Neuronal stem cell (in vitro differentiated cells): ENCODE results near the gene MPRIP.

Source experiments
- DNase-seq: peaks from one replicate; pipeline ENCODE4 v3.0.0-alpha.2; 2013; ENCODE audit warnings: low spot score
- H2AFZ ChIP-seq: one replicate; pipeline ENCODE4 v1.6.1; 2013; ENCODE audit warnings: mild to moderate bottlenecking, low read length, inconsistent platforms
- H2AK5ac ChIP-seq: 2 replicates; pipeline ENCODE4 v1.6.1; 2013; ENCODE audit warnings: low read depth, mild to moderate bottlenecking, inconsistent platforms, low read length, moderate library complexity, mixed read lengths
- H2BK120ac ChIP-seq: 2 replicates; pipeline ENCODE4 v1.6.1; 2013; ENCODE audit warnings: low read depth, mild to moderate bottlenecking, inconsistent platforms, low read length, moderate library complexity, mixed read lengths
- H2BK12ac ChIP-seq: one replicate; pipeline ENCODE4 v1.6.1; 2013; ENCODE audit warnings: low read length, inconsistent platforms
- H2BK15ac ChIP-seq: 2 replicates; pipeline ENCODE4 v1.6.1; 2013; ENCODE audit warnings: mild to moderate bottlenecking, low read length, inconsistent platforms, mixed read lengths
- H2BK5ac ChIP-seq: one replicate; pipeline ENCODE4 v1.6.1; 2013; ENCODE audit warnings: inconsistent platforms, mild to moderate bottlenecking, low read length, moderate library complexity
- H3K14ac ChIP-seq: one replicate; pipeline ENCODE4 v1.6.1; 2013; ENCODE audit warnings: low read length, inconsistent platforms
- H3K18ac ChIP-seq: 2 replicates; pipeline ENCODE4 v1.6.1; 2013; ENCODE audit warnings: low read length, inconsistent platforms
- H3K23ac ChIP-seq: 2 replicates; pipeline ENCODE4 v1.6.1; 2013; ENCODE audit warnings: low read depth, mild to moderate bottlenecking, mixed read lengths, low read length, inconsistent platforms; ENCODE audit not compliant: poor library complexity
- H3K27ac ChIP-seq: replicated peaks from 3 replicates; pipeline ENCODE4 v1.5.1; 2013; ENCODE audit warnings: low read length, inconsistent platforms
- H3K27me3 ChIP-seq, 3 experiments: 2 replicates each; pipeline ENCODE4 v1.6.1; 2013; ENCODE audit warnings: low read length in 3 of 3, mild to moderate bottlenecking in 2 of 3, inconsistent platforms in 1 of 3, low read depth in 1 of 3, mixed read lengths in 1 of 3, moderate library complexity in 1 of 3; ENCODE audit not compliant: control insufficient read depth in 3 of 3, insufficient read depth in 3 of 3
- H3K36me3 ChIP-seq, 2 donors: replicated peaks in 1 of 2; 2 replicates each; pipeline ENCODE4 v1.6.1; 2013; ENCODE audit warnings: low read length in 2 of 2; ENCODE audit not compliant: control insufficient read depth in 2 of 2, insufficient read depth in 2 of 2
- H3K4ac ChIP-seq: 2 replicates; pipeline ENCODE4 v1.6.1; 2013; ENCODE audit warnings: inconsistent platforms, mild to moderate bottlenecking, low read length, moderate library complexity
- H3K4me1 ChIP-seq, 2 donors: 1 replicate in 1 of 2; 2 replicates in 1 of 2; pipeline ENCODE4 v1.6.1; 2013; ENCODE audit warnings: low read length in 2 of 2, low read depth in 1 of 2; ENCODE audit not compliant: control insufficient read depth in 2 of 2, insufficient read depth in 1 of 2
- H3K4me2 ChIP-seq: one replicate; pipeline ENCODE4 v1.6.1; 2013; ENCODE audit warnings: mild to moderate bottlenecking, low read length, inconsistent platforms; ENCODE audit not compliant: insufficient read depth, poor library complexity, severe bottlenecking
- H3K4me3 ChIP-seq, 2 donors: 2 replicates each; pipeline ENCODE4 v1.5.1; 2013; ENCODE audit warnings: low read length in 2 of 2, mild to moderate bottlenecking in 2 of 2, inconsistent platforms in 1 of 2, moderate library complexity in 1 of 2
- H3K79me1 ChIP-seq: one replicate; pipeline ENCODE4 v1.6.1; 2013; ENCODE audit warnings: low read depth, mild to moderate bottlenecking, inconsistent platforms, low read length, moderate library complexity
- H3K9ac ChIP-seq: one replicate; pipeline ENCODE4 v1.6.1; 2013; ENCODE audit warnings: mild to moderate bottlenecking, low read depth, low read length, inconsistent platforms; ENCODE audit not compliant: poor library complexity
- H3K9me3 ChIP-seq, 2 donors: replicated peaks in 1 of 2; 2 replicates each; pipeline versions ENCODE3 to v1.6.1; 2013; ENCODE audit warnings: low read length in 2 of 2, mild to moderate bottlenecking in 2 of 2, inconsistent platforms in 1 of 2, low read depth in 1 of 2, mixed read lengths in 1 of 2, moderate library complexity in 1 of 2; ENCODE audit not compliant: control insufficient read depth in 2 of 2, insufficient read depth in 1 of 2
- H4K8ac ChIP-seq: one replicate; pipeline ENCODE4 v1.6.1; 2013; ENCODE audit warnings: low read depth, mild to moderate bottlenecking, inconsistent platforms, low read length, moderate library complexity
- H4K91ac ChIP-seq: one replicate; pipeline ENCODE4 v1.6.1; 2013; ENCODE audit warnings: low read length, low read depth, mild to moderate bottlenecking, inconsistent platforms; ENCODE audit not compliant: poor library complexity
- WGBS, 2 donors: extraction: QIAGEN DNeasy Blood & Tissue Kit; methylation state at CpG; one replicate each; pipeline ENCODE4 v1.1.7; 2013; ENCODE audit warnings: missing lambda C conversion rate in 2 of 2, mixed read lengths in 1 of 2; ENCODE audit not compliant: insufficient read length in 2 of 2, insufficient replicate concordance in 1 of 2; ENCODE audit errors: extremely low coverage in 2 of 2; 5-methylcytosine and 5-hydroxymethylcytosine counted together

The MPRIP gene

GRCh38 chr17:17165666-17166308 lies 123.5 kb downstream of the MPRIP start:
- peaks cover 0 to 2% of the 10 kb centered on the region in 2 donors for H3K9me3 ChIP-seq
- no peak overlapping the region for H3K23ac ChIP-seq
- H3K9ac ChIP-seq = no peak overlapping the region
- peak overlapping the region in 1 of 2 donors; percentile 55 for H3K4me3 ChIP-seq
- no peak overlapping the region for H4K91ac ChIP-seq
- H3K79me1 ChIP-seq = no peaks in the 10 kb centered on the region
- H4K8ac ChIP-seq = no peak overlapping the region
- H2BK15ac ChIP-seq = no peak overlapping the region
- no peak overlapping the region for H2AK5ac ChIP-seq
- no CpG with 5 or more reads among the region's 23 CpGs for WGBS, 2 donors
- no peak overlapping the region for H3K27ac ChIP-seq
- H3K36me3 ChIP-seq = peaks cover 40 to 96% of the 10 kb centered on the region in 2 donors
- H3K27me3 ChIP-seq = no peaks in the 10 kb centered on the region
- no peak overlapping the region for H2AFZ ChIP-seq
- peaks cover 2 to 3% of the 10 kb centered on the region in 2 donors for H3K4me1 ChIP-seq
- H3K18ac ChIP-seq = no peak overlapping the region
- DNase-seq = no peak
- no peak overlapping the region for H3K14ac ChIP-seq
- H3K4ac ChIP-seq = no peak overlapping the region
- no peak overlapping the region for H3K4me2 ChIP-seq
- no peak overlapping the region for H2BK120ac ChIP-seq
- H2BK12ac ChIP-seq = no peak overlapping the region
- no peak overlapping the region for H2BK5ac ChIP-seq

GRCh38 chr17:17166446-17166845 lies 124.2 kb downstream of the MPRIP start:
- H3K4me1 ChIP-seq = peaks cover 5 to 9% of the 10 kb centered on the region in 2 donors
- H2BK15ac ChIP-seq = no peak overlapping the region
- no CpG with 5 or more reads among the region's 8 CpGs for WGBS, 2 donors
- H2AFZ ChIP-seq = no peak overlapping the region
- no peak overlapping the region for H2BK120ac ChIP-seq
- H3K4ac ChIP-seq = no peak overlapping the region
- no peak overlapping the region for H3K18ac ChIP-seq
- no peaks in the 10 kb centered on the region for H3K27me3 ChIP-seq
- H3K4me2 ChIP-seq = no peak overlapping the region
- no peak overlapping the region for H3K9ac ChIP-seq
- no peak overlapping the region for H4K91ac ChIP-seq
- H3K4me3 ChIP-seq = no peak overlapping the region
- DNase-seq = no peak
- H2BK12ac ChIP-seq = no peak overlapping the region
- H3K14ac ChIP-seq = no peak overlapping the region
- no peak overlapping the region for H4K8ac ChIP-seq
- no peaks in the 10 kb centered on the region for H3K79me1 ChIP-seq
- no peak overlapping the region for H2AK5ac ChIP-seq
- peaks cover 0 to 2% of the 10 kb centered on the region in 2 donors for H3K9me3 ChIP-seq
- no peak overlapping the region for H3K23ac ChIP-seq
- H2BK5ac ChIP-seq = no peak overlapping the region
- no peak overlapping the region for H3K27ac ChIP-seq
- peaks cover 38 to 95% of the 10 kb centered on the region in 2 donors for H3K36me3 ChIP-seq

- Histone ChIP-seq H4K91ac (no peak overlapping the region), H3K27me3 (no peaks in the 10 kb centered on the region), H3K9ac (peak overlapping the region; percentile 36), H3K36me3 (peaks cover 36 to 92% of the 10 kb centered on the region in 2 donors), H4K8ac (no peak overlapping the region), H2BK120ac (no peak overlapping the region), H3K4ac (no peak overlapping the region), H2BK5ac (no peak overlapping the region), H3K9me3 (peaks cover 0 to 2% of the 10 kb centered on the region in 2 donors), H2BK12ac (no peak overlapping the region), H3K79me1 (peaks cover 2% of the 10 kb centered on the region), H2AFZ (no peak overlapping the region), H3K4me2 (no peak overlapping the region), H2BK15ac (no peak overlapping the region), H3K23ac (no peak overlapping the region), H3K18ac (no peak overlapping the region), H3K4me3 (peak overlapping the region in 1 of 2 donors; percentile 38), H3K27ac (no peak overlapping the region), H3K14ac (no peak overlapping the region), H3K4me1 (peaks cover 7 to 13% of the 10 kb centered on the region in 2 donors), H2AK5ac (no peak overlapping the region)
- no CpG with 5 or more reads among the region's 10 CpGs for WGBS, 2 donors
- DNase-seq = no peak
Observed at GRCh38 chr17:17167356-17167755, 125.1 kb downstream of the MPRIP start.

GRCh38 chr17:17167986-17168385 lies 125.7 kb downstream of the MPRIP start:
- Histone ChIP-seq H3K23ac (no peak overlapping the region), H3K36me3 (peaks cover 37 to 92% of the 10 kb centered on the region in 2 donors), H3K9ac (no peak overlapping the region), H2AK5ac (no peak overlapping the region), H3K27ac (no peak overlapping the region), H3K79me1 (peaks cover 2% of the 10 kb centered on the region), H3K4me1 (peaks cover 7 to 16% of the 10 kb centered on the region in 2 donors), H2BK120ac (no peak overlapping the region), H2BK5ac (no peak overlapping the region), H3K9me3 (peaks cover 0 to 2% of the 10 kb centered on the region in 2 donors), H3K27me3 (no peaks in the 10 kb centered on the region), H2BK15ac (no peak overlapping the region), H3K18ac (no peak overlapping the region), H3K4me3 (no peak overlapping the region), H4K8ac (no peak overlapping the region), H2BK12ac (no peak overlapping the region), H2AFZ (no peak overlapping the region), H3K4me2 (no peak overlapping the region), H4K91ac (no peak overlapping the region), H3K4ac (no peak overlapping the region), H3K14ac (no peak overlapping the region)
- WGBS, 2 donors = no CpG with 5 or more reads among the region's 10 CpGs
- no peak for DNase-seq
